GM12878 (cell line): ENCODE data around the gene DDX27. TPM values are rescaled to one million over a fixed set of nuclear protein-coding genes. Genes with fewer than 3 reads are reported as not detected.

ENCODE experiments used
- ATAC-seq: fragments of 200-7000 bp; cut with Tn5 transposase; 3 replicates; pipeline ENCODE4 v1.9.1; 2020; ENCODE audit warnings: mild to moderate bottlenecking, moderate library complexity
- BruUV-seq: library from RNA; stranded (reverse); fragments of 400-500 nt; replicated peaks from 2 replicates; lab custom pipeline; 2021; lab: Mats Ljungman, UMichigan
- CTCF ChIA-PET: fragments of 300-600 bp; sonication (Branson Sonifier 250); formaldehyde crosslinking; extraction: SDS; loops from one replicate; lab custom pipeline; 2021; ENCODE audit warnings: inconsistent platforms; lab: Yijun Ruan, JAX
- POLR2A ChIA-PET: fragments of 350-600 bp; formaldehyde crosslinking; extraction: SDS; loops from one replicate; lab custom pipeline; 2021; ENCODE audit warnings: inconsistent platforms; lab: Charles Lee
- RAD21 ChIA-PET: fragments of 300-600 bp; sonication (Branson Sonifier 250); formaldehyde crosslinking; loops from one replicate; lab custom pipeline; 2023; ENCODE audit warnings: antibody characterized with exemption; ENCODE audit not compliant: unreplicated experiment; lab: Charles Lee
- SMC1A ChIA-PET: fragments of 300-600 bp; sonication (Branson Sonifier 250); formaldehyde crosslinking; loops from one replicate; lab custom pipeline; 2023; ENCODE audit not compliant: unreplicated experiment, uncharacterized antibody; lab: Charles Lee
- DNase-seq: peaks from one replicate; pipeline ENCODE4 v3.0.0-alpha.2; 2011; ENCODE audit warnings: low read depth, low spot score
- FAIRE-seq: peaks from 3 replicates; lab custom pipeline; 2011; peaks lifted over from hg19 to GRCh38; lab: Jason Lieb, UNC
- H2AFZ ChIP-seq: 2 replicates; pipeline ENCODE4 v1.6.0; 2011; ENCODE audit warnings: low read depth, low read length, control low read depth; ENCODE audit not compliant: control insufficient read depth
- H3K27ac ChIP-seq: 2 replicates; pipeline ENCODE4 v1.5.1; 2011; ENCODE audit warnings: control low read depth; ENCODE audit not compliant: control insufficient read depth, insufficient read depth
- H3K27me3 ChIP-seq, 2 experiments: replicated peaks in 1 of 2; 2 replicates each; pipeline versions ENCODE4 v1.6.0 to v1.6.1; 2011; ENCODE audit warnings: low read length in 1 of 2; ENCODE audit not compliant: control insufficient read depth in 2 of 2, insufficient read depth in 2 of 2
- H3K36me3 ChIP-seq, 2 experiments: 2 replicates each; pipeline ENCODE4 v1.5.1; 2011; ENCODE audit warnings: low read length in 1 of 2; ENCODE audit not compliant: control insufficient read depth in 2 of 2, insufficient read depth in 2 of 2
- H3K4me1 ChIP-seq: 2 replicates; pipeline ENCODE4 v1.6.1; 2011; ENCODE audit warnings: mild to moderate bottlenecking, low read length, moderate library complexity, mixed read lengths; ENCODE audit not compliant: control insufficient read depth, insufficient read depth
- H3K4me2 ChIP-seq: 2 replicates; pipeline ENCODE4 v1.6.0; 2011; ENCODE audit warnings: control low read depth; ENCODE audit not compliant: control insufficient read depth, insufficient read depth
- H3K4me3 ChIP-seq: fragments of 200-600 bp; sonication (generic); 2 replicates; pipeline ENCODE4 v1.5.1; 2016
- H3K79me2 ChIP-seq: 2 replicates; pipeline ENCODE4 v1.6.0; 2011; ENCODE audit warnings: low read length; ENCODE audit not compliant: control insufficient read depth, insufficient read depth
- H3K9ac ChIP-seq: 2 replicates; pipeline ENCODE4 v1.8.0; 2011; ENCODE audit warnings: low read length, control low read depth, mixed read lengths; ENCODE audit not compliant: control insufficient read depth, insufficient read depth
- H3K9me3 ChIP-seq: replicated peaks from 3 replicates; pipeline ENCODE4 v1.5.1; 2011; ENCODE audit warnings: mild to moderate bottlenecking, low read length; ENCODE audit not compliant: control insufficient read depth, insufficient read depth
- H4K20me1 ChIP-seq: 2 replicates; pipeline ENCODE4 v1.6.0; 2011; ENCODE audit not compliant: control insufficient read depth, insufficient read depth
- CREM ChIP-seq: IDR thresholded peaks from 2 replicates; pipeline ENCODE4 v1.6.1; 2014; ENCODE audit warnings: antibody characterized with exemption, low read depth
- JUNB ChIP-seq: IDR thresholded peaks from 2 replicates; pipeline ENCODE4 v1.6.1; 2016; ENCODE audit warnings: antibody characterized with exemption, mild to moderate bottlenecking
- TAF1 ChIP-seq: IDR thresholded peaks from 2 replicates; pipeline ENCODE4 v1.6.1; 2011; ENCODE audit warnings: mild to moderate bottlenecking, low read depth, low read length, borderline replicate concordance
- ZBTB40 ChIP-seq: fragments of 450-650 bp; IDR thresholded peaks from 2 replicates; pipeline ENCODE4 v1.6.1; 2016; ENCODE audit warnings: mild to moderate bottlenecking, moderate library complexity, borderline replicate concordance
- ZZZ3 ChIP-seq: IDR thresholded peaks from 2 replicates; pipeline ENCODE4 v1.6.1; 2011; ENCODE audit warnings: low read depth; ENCODE audit not compliant: control insufficient read depth, insufficient read length
- WGBS: methylation state at CpG from one replicate; pipeline ENCODE4 v1.1.6; 2016; ENCODE audit warnings: low lambda C conversion rate; ENCODE audit not compliant: insufficient replicate concordance, insufficient coverage; ENCODE audit errors: missing lambda C conversion rate; 5-methylcytosine and 5-hydroxymethylcytosine counted together
- in situ Hi-C: fragments of 300-500 bp; cut with MboI; formaldehyde crosslinking; loops from 9 replicates; pipeline ENCODE4 v1.14.3; 2018; ENCODE audit warnings: mixed read lengths
- intact Hi-C: fragments of 100-400 bp; cut with micrococcal nuclease; formaldehyde crosslinking; loops from one replicate; pipeline ENCODE4 v1.14.2; 2022; ENCODE audit not compliant: unreplicated experiment
- polyA plus RNA-seq, 11 experiments: library from polyadenylated mRNA; depleted of rRNA in 4 of 11; unstranded in 6 of 11; stranded (reverse) in 5 of 11; fragments of >200 nt; fragmentation: Nextera tagmentation in 4 of 11; fragmentation: Illumina TruSeq in 1 of 11; extraction: Ambion mirVana in 4 of 11; extraction: Trizol in 1 of 11; gene quantifications; 1 replicate in 1 of 11; 2 replicates in 10 of 11; pipeline versions ENCODE4 v1.2.1 to v1.2.3, GENCODE V29; 2011 to 2016; ENCODE audit warnings: inconsistent platforms in 2 of 11, missing spikeins in 2 of 11, low read depth in 1 of 11
- total RNA-seq, 4 experiments: library from RNA; depleted of rRNA in 3 of 4; stranded (reverse); fragments of >200 nt in 3 of 4; fragmentation: Illumina TruSeq in 1 of 4; extraction: Trizol in 1 of 4; gene quantifications; 2 replicates each; pipeline versions ENCODE4 v1.2.1 to v1.2.3, GENCODE V29; 2013 to 2021
- TF ChIP-seq, protein P1 (sequence below): IDR thresholded peaks from 2 replicates; pipeline ENCODE4 v1.6.1; 2011; ENCODE audit warnings: low read depth, mild to moderate bottlenecking, low read length, moderate library complexity, borderline replicate concordance; ENCODE audit errors: extremely low read depth
- TF ChIP-seq, protein P2 (sequence below): fragments of 450-650 bp; IDR thresholded peaks from 2 replicates; pipeline ENCODE4 v1.6.1; 2017; ENCODE audit warnings: borderline replicate concordance

The DDX27 gene
- total and polyA plus RNA-seq, 10 of the 15 experiments (the other 5 are each of a cell fraction or from before 2014, with no cell fraction given) = 19.8 to 78.8 (median 54.9) TPM

DNA sequence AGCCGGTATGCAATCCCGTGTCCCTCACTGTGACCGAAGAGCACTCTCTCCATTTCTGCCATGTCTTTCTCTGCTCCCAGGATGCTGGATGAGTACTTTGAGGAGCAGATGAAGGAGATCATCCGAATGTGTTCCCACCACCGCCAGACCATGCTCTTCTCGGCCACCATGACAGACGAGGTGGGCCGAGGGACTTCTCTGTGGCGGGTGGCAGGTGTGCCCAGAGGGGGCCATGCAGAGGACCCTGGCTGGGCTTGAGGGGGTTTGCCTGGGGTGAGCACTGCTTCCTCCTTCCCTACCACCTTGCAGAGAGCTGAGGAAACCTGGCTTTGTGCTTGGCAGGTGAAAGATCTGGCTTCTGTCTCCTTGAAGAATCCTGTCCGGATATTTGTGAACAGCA is 14.0 kb downstream of the DDX27 start:
- Histone ChIP-seq H3K4me3 (no peak overlapping the region), H3K27ac (no peak overlapping the region), H3K36me3 (peaks cover 11 to 28% of the 10 kb centered on the region in 2 experiments), H4K20me1 (no peaks in the 10 kb centered on the region; the same call in 1 of the 2 replicates), H3K9ac (no peak overlapping the region), H3K27me3 (no peaks in the 10 kb centered on the region), H3K4me2 (no peak overlapping the region), H2AFZ (no peak overlapping the region), H3K4me1 (peaks cover 10% of the 10 kb centered on the region), H3K9me3 (no peaks in the 10 kb centered on the region), H3K79me2 (no peaks in the 10 kb centered on the region)
- no peak for ATAC-seq
- intact Hi-C loops (no loop called here), in situ Hi-C loops (no loop called here)
- 95% methylated on average over 10 of the region's 10 CpGs for WGBS
- no TSS peak for BruUV-seq
- ChIA-PET SMC1A (no interaction called here), CTCF (interaction anchor here (2.0 kb wide), 1 partner anchor 90 kb away, joined by 4 read pairs; no protein-coding TSS in a partner anchor), RAD21 (no interaction called here), POLR2A (interaction anchor here (1.6 kb wide), 1 partner anchor 13 kb away, joined by 3 read pairs; the partner anchor contains the start of gene DDX27)
- no peak for DNase-seq
- no peak for FAIRE-seq
- TF ChIP-seq CREM (no peak), TAF1 (no peak)

DNA sequence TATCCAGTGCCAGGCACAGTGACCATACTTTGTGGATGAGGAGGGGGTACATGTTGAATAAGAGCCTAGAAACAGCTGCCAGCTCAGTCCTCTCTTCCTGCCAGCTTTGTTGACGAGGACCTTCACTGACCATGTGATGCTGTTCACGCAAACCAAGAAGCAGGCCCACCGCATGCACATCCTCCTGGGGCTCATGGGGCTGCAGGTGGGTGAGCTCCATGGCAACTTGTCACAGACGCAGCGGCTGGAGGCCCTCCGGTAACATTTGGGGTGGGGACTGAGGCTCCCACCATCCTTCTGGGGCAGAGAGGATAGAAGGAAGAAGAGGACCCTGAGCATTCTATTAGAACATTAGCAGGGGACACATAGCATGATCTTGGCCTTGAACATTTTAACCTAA is 15.6 kb downstream of the DDX27 start:
- ChIA-PET POLR2A (no interaction called here), RAD21 (no interaction called here), SMC1A (no interaction called here), CTCF (interaction anchor here (0.5 to 2.0 kb wide), 3 partner anchors 18 to 367 kb away, joined by 3 to 5 read pairs (median 4); no protein-coding TSS in a partner anchor)
- FAIRE-seq (no peak), DNase-seq (no peak), ATAC-seq (no peak)
- Histone ChIP-seq H3K4me2 (no peak overlapping the region), H3K4me3 (no peak overlapping the region), H3K27ac (no peak overlapping the region), H3K79me2 (no peaks in the 10 kb centered on the region), H2AFZ (no peak overlapping the region), H3K9me3 (no peaks in the 10 kb centered on the region), H3K27me3 (no peaks in the 10 kb centered on the region), H3K36me3 (peaks cover 19 to 29% of the 10 kb centered on the region in 2 experiments), H3K9ac (no peak overlapping the region), H3K4me1 (peaks cover 10% of the 10 kb centered on the region), H4K20me1 (no peaks in the 10 kb centered on the region; the same call in 1 of the 2 replicates)
- intact Hi-C loops = no loop called here
- no TSS peak for BruUV-seq
- in situ Hi-C loops = no loop called here
- TF ChIP-seq JUNB (no peak), ZBTB40 (no peak), ZZZ3 (no peak), CREM (no peak)
- TF ChIP-seq, protein P1, sequence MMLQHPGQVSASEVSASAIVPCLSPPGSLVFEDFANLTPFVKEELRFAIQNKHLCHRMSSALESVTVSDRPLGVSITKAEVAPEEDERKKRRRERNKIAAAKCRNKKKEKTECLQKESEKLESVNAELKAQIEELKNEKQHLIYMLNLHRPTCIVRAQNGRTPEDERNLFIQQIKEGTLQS = no peak
- TF ChIP-seq, protein P2, sequence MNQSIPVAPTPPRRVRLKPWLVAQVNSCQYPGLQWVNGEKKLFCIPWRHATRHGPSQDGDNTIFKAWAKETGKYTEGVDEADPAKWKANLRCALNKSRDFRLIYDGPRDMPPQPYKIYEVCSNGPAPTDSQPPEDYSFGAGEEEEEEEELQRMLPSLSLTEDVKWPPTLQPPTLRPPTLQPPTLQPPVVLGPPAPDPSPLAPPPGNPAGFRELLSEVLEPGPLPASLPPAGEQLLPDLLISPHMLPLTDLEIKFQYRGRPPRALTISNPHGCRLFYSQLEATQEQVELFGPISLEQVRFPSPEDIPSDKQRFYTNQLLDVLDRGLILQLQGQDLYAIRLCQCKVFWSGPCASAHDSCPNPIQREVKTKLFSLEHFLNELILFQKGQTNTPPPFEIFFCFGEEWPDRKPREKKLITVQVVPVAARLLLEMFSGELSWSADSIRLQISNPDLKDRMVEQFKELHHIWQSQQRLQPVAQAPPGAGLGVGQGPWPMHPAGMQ = no peak
- WGBS = 95% methylated on average over 6 of the region's 6 CpGs
